ENCODE results near the gene GABRA4.

- TF ChIP-seq CTCF (IDR thresholded peaks at IDR 0.05) (no peak), POLR2AphosphoS5 (IDR thresholded peaks at IDR 0.05) (no peak), EP300 (IDR thresholded peaks at IDR 0.05; ENCODE audit: low read depth) (no peak), POLR2A (IDR thresholded peaks at IDR 0.05) (no peak)
Observed at GRCh38 chr4:46975812-46976553, 17.4 kb downstream of the GABRA4 start.

Data from transverse colon (tissue), 4 donors.